T-helper 1 cell treated with Interleukin-12 subunit alpha and Interleukin-12 subunit beta and Interleukin-4 antibody, amounts not matched to agents 30 μg/mL and 1 μg/mL, for 36 hours (primary cell): ENCODE measurements around the gene MARCHF9.

Source experiments
- H3K27ac Mint-ChIP-seq: one replicate; pipeline ENCODE4 v1.8.0; 2021; ENCODE audit warnings: mild to moderate bottlenecking, mixed read lengths
- H3K27me3 Mint-ChIP-seq: one replicate; pipeline ENCODE4 v1.8.0; 2021; ENCODE audit warnings: low read depth, mixed read lengths
- H3K36me3 Mint-ChIP-seq: one replicate; pipeline ENCODE4 v1.8.0; 2021; ENCODE audit warnings: low read depth, mixed read lengths
- H3K4me1 Mint-ChIP-seq: one replicate; pipeline ENCODE4 v1.8.0; 2021; ENCODE audit warnings: low read depth, mixed read lengths
- H3K4me3 Mint-ChIP-seq: one replicate; pipeline ENCODE4 v1.8.0; 2021; ENCODE audit warnings: mild to moderate bottlenecking, moderate library complexity, mixed read lengths
- H3K9me3 Mint-ChIP-seq: one replicate; pipeline ENCODE4 v1.8.0; 2021; ENCODE audit warnings: mixed read lengths

The MARCHF9 gene

GRCh38 chr12:57730336-57731067 is 24.4 kb upstream of the MARCHF9 start:
- no peak overlapping the region for H3K27ac Mint-ChIP-seq

DNA sequence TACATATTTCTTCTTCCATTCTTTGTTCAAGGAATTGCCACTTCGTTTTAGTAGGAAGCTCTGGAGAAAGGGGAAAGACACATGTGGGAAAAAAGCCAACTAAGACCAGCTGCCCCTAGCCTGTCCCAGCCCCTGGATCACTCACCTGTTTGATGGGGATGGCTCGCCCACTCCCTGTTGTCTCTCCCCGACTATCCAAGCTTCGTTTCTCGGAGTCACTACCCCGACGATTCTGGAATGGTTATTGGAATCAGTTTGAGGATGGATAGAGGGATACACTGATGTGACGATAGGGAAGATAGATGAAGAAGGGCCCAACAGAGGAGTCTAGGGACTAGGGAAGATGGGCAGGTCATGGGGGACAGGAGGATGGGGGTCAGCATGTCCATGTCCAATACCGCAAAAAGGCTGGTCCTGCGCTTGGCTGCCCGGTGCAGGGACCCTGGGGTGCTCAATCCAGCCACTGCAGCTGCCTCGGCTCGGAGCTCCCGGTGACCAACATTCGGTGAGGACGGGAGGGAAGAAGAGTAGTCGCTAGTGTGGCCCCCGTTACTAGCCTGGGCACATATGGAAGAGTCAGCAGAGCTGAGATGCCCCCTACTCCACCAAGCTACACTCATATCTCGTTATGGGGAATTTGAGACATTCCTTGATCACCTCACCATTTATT is 23.4 kb upstream of the MARCHF9 start:
- H3K36me3 Mint-ChIP-seq = peaks cover 54% of the 10 kb centered on the region
- H3K4me1 Mint-ChIP-seq = peaks cover 10% of the 10 kb centered on the region
- H3K4me3 Mint-ChIP-seq = no peak overlapping the region
- no peak overlapping the region for H3K27ac Mint-ChIP-seq
- H3K27me3 Mint-ChIP-seq = no peaks in the 10 kb centered on the region
- no peaks in the 10 kb centered on the region for H3K9me3 Mint-ChIP-seq

More at GRCh38 chr12:57730336-57731067, 24.4 kb upstream of the MARCHF9 start:
- no peaks in the 10 kb centered on the region for H3K9me3 Mint-ChIP-seq
- peaks cover 10% of the 10 kb centered on the region for H3K4me1 Mint-ChIP-seq
- H3K4me3 Mint-ChIP-seq = no peak overlapping the region
- H3K27me3 Mint-ChIP-seq = no peaks in the 10 kb centered on the region
- peaks cover 54% of the 10 kb centered on the region for H3K36me3 Mint-ChIP-seq

- Mint-ChIP-seq H3K4me1 (peaks cover 14% of the 10 kb centered on the region), H3K4me3 (no peak overlapping the region), H3K27me3 (no peaks in the 10 kb centered on the region), H3K36me3 (peaks cover 58% of the 10 kb centered on the region), H3K9me3 (no peaks in the 10 kb centered on the region), H3K27ac (no peak overlapping the region)
Measured at GRCh38 chr12:57732270-57732669, 22.6 kb upstream of the MARCHF9 start.

DNA sequence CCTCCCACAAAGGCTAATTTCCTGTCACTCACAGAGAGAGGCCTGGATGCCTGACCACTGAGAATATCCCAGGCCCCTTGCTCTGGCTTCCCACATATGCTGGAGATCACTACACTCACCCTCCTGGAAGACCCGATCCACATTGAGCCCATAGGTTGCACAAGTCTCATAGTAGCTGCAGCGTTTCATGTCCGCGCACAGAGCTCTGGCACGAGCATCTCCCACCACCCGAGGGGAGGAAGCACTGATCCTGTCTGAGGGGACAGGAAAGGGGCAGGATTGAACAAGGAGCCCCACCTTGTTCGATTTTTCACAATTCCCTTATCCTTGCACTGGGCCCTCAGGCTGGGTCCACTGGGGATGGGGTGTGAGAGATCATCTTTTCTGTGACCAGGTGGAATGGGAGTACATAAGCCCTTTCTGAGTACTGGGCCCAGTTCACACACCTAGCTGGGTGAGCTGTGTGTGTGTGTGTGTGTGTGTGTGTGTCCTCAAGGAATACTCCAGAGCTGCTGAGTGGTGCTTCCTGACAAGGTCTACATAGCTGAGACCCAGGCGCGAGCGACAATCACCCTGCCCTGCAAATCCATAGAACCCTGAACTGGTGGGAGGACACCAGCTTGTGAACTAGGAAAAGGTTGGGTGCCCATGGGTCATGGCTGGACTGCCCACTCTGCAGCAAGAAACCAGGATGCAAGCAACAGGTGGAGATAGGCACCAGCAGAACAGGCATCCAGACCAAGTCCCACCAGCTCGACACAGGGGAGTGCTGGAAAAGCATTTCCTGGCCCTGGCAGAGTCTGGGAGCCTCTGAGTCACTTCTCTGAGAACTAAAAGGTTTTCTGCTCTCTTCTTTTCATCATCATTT is 21.9 kb upstream of the MARCHF9 start:
- no peak overlapping the region for H3K4me3 Mint-ChIP-seq
- peaks cover 14% of the 10 kb centered on the region for H3K4me1 Mint-ChIP-seq
- H3K27me3 Mint-ChIP-seq = no peaks in the 10 kb centered on the region
- no peak overlapping the region for H3K27ac Mint-ChIP-seq
- peaks cover 55% of the 10 kb centered on the region for H3K36me3 Mint-ChIP-seq
- no peaks in the 10 kb centered on the region for H3K9me3 Mint-ChIP-seq

- Mint-ChIP-seq H3K36me3 (peaks cover 51% of the 10 kb centered on the region), H3K4me3 (no peak overlapping the region), H3K9me3 (no peaks in the 10 kb centered on the region), H3K27ac (no peak overlapping the region), H3K4me1 (peaks cover 12% of the 10 kb centered on the region), H3K27me3 (no peaks in the 10 kb centered on the region)
Measured at GRCh38 chr12:57733928-57734327, 21.0 kb upstream of the MARCHF9 start.

DNA sequence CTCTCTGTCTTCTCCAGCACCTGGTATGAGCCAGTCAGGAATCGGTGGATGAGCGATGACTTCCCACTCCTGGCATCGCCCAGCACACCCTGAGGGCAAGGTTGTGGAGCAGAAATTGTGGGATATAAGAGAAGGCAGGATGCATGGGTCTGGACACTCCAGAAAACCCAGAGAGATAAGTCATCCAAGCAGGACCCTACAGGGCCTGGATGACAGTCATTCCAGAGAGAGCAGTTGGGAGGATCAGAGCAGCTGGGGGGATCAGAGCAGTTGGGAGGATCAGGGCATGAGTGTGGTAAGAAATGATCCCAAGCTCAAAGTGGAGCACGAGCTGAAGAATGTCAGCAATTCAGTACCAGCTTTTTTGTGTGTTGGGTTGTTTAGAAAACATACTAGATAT is 20.3 kb upstream of the MARCHF9 start:
- Mint-ChIP-seq H3K27me3 (no peaks in the 10 kb centered on the region), H3K4me1 (peaks cover 18% of the 10 kb centered on the region), H3K27ac (no peak overlapping the region), H3K9me3 (no peaks in the 10 kb centered on the region), H3K36me3 (peaks cover 55% of the 10 kb centered on the region), H3K4me3 (no peak overlapping the region)

- Mint-ChIP-seq H3K27me3 (no peaks in the 10 kb centered on the region), H3K9me3 (no peaks in the 10 kb centered on the region), H3K4me3 (no peak overlapping the region), H3K27ac (peak overlapping the region; percentile 5), H3K36me3 (peaks cover 51% of the 10 kb centered on the region), H3K4me1 (peaks cover 19% of the 10 kb centered on the region)
Measured at GRCh38 chr12:57735198-57735855, 19.6 kb upstream of the MARCHF9 start.

DNA sequence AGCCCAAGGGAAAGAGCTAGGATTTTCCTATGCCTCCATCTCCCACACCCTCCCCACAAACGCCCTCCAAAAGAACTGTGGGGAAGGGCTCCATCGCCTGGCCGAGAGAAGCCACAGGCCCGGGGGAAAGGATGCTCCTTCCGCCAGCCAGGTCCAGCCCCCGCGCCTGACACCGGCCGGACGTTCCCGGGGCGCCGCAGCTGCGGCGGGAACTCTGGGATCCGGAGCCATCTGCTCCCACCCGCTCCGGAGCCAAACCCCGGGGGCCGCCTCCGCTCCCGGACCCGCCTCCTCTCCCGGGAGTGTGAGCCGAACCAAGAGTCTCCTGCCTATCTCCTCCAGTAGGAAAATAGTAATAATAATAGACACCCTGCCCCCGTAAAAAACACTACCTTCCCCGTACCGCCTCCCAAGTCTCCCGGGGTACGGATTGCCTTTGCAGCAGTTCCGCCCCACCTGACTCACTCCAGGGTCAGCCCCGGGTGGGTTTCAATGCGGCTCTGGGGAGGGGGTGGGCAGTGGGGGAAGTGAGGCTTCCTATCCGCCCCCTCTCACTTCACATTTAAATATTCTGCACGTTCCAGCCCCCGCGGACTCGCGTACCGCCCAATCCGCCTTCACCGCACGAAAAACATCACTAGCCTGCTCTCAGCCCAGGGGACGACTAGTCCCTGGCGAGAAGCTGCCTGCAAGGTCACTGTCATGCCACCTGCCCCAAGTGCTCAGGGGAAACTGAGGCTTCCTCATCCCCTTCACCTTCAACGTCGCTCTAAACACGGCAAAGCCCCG is 18.8 kb upstream of the MARCHF9 start:
- no peaks in the 10 kb centered on the region for H3K9me3 Mint-ChIP-seq
- H3K4me1 Mint-ChIP-seq = peaks cover 26% of the 10 kb centered on the region
- no peak overlapping the region for H3K27ac Mint-ChIP-seq
- H3K4me3 Mint-ChIP-seq = no peak overlapping the region
- peaks cover 50% of the 10 kb centered on the region for H3K36me3 Mint-ChIP-seq
- H3K27me3 Mint-ChIP-seq = no peaks in the 10 kb centered on the region

DNA sequence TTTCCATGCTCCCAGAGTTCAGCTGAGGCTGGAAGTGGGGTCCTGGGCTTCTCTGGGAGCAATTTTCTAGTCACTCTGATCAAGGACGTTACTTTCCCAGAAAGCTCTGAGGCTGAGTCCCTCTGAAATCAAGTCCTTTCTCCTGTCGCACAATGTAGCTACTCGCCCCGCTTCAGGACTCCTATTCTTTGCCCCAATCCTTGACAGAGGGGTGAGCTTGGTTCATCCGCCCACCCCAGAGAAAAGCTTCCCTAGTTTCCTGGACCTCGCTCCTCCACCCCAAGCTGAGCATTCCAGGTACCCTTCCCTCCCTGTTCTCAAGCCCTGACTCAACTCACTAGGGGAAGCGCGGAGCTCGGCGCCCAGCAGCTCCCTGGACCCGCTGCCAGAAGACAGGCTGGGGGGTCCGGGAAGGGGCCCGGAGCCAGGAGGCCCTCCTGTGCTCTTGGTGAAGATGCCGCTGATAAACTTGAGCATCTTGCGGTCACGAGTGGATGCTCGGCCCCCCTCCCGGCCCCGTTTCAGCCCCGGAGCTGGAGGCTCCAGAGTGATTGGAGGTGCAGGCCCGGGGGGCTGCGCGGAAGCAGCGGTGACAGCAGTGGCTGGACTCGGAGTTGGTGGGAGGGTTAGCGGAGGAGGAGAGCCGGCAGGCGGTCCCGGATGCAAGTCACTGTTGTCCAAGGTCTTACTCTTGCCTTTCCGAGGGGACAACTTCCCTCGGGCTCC is 18.0 kb upstream of the MARCHF9 start:
- Mint-ChIP-seq H3K36me3 (peaks cover 45% of the 10 kb centered on the region), H3K4me1 (peaks cover 28% of the 10 kb centered on the region), H3K4me3 (no peak overlapping the region)

GRCh38 chr12:57737467-57738460 is 17.1 kb upstream of the MARCHF9 start:
- Mint-ChIP-seq H3K27ac (no peak overlapping the region), H3K36me3 (peaks cover 38% of the 10 kb centered on the region), H3K27me3 (no peaks in the 10 kb centered on the region), H3K4me3 (no peak overlapping the region), H3K4me1 (peaks cover 32% of the 10 kb centered on the region), H3K9me3 (no peaks in the 10 kb centered on the region)

More for the DNA sequence above, 18.0 kb upstream of the MARCHF9 start:
- Mint-ChIP-seq H3K27ac (no peak overlapping the region), H3K27me3 (no peaks in the 10 kb centered on the region), H3K9me3 (no peaks in the 10 kb centered on the region)

- Mint-ChIP-seq H3K27ac (peak within 1 kb of the TSS; percentile 62), H3K9me3 (no peaks in the 10 kb centered on the region), H3K36me3 (peaks cover 31% of the 10 kb centered on the region), H3K4me1 (peaks cover 32% of the 10 kb centered on the region), H3K4me3 (peak within 1 kb of the TSS; percentile 71), H3K27me3 (no peaks in the 10 kb centered on the region)
Measured at GRCh38 chr12:57738661-57739237, 16.2 kb upstream of the MARCHF9 start, which contains the start of gene AGAP2. Gene AGAP2 (minus strand): TSS chr12:57738742. CDS start chr12:57738246, 496 bp downstream.

DNA sequence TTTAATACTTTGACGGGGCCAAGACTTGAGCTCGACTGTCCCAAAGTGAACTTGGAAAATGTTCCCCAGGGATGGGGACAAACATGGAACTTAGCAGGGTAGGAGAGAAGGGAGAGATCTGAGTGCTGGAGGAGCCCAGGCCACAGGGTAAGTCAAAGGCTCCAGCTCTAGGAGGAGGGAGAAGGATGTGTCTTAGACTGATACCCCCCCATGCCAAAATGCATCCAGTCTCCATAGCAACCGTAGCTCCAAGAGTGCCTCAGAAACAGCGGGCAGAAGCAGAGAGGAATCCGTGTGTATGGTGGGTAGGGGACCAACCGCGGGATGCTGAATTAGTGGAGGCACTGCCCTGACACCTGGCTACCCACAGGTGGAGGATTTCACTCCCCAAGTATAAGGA is 15.5 kb upstream of the MARCHF9 start:
- H3K27me3 Mint-ChIP-seq = no peaks in the 10 kb centered on the region
- peak overlapping the region; percentile 71 for H3K4me3 Mint-ChIP-seq
- peak overlapping the region; percentile 62 for H3K27ac Mint-ChIP-seq
- no peaks in the 10 kb centered on the region for H3K9me3 Mint-ChIP-seq
- peaks cover 38% of the 10 kb centered on the region for H3K4me1 Mint-ChIP-seq
- H3K36me3 Mint-ChIP-seq = peaks cover 29% of the 10 kb centered on the region
